Motor neuron (in vitro differentiated cells): ENCODE measurements around the gene TCF21. TPM values are rescaled to one million over a fixed set of nuclear protein-coding genes. Genes with fewer than 3 reads are reported as not detected.
"Not testable (repeated sequence)": the region's sequence is repeated elsewhere in the genome, so short reads cannot be mapped to it uniquely, and the experiment has no call there.

Experiments used
- ATAC-seq, 8 experiments: fragments of 200-7000 bp; cut with Tn5 transposase; replicated peaks in 6 of 8; 2 replicates each; pipeline ENCODE4 v1.8.0; 2021; ENCODE audit warnings: mild to moderate bottlenecking in 8 of 8, moderate library complexity in 8 of 8
- H3K27ac ChIP-seq, 2 donors: fragments of 250-450 bp; sonication (Bioruptor Pico); 2 replicates each; pipeline ENCODE4 v1.9.0; 2021; ENCODE audit warnings: antibody characterized with exemption in 2 of 2, mild to moderate bottlenecking in 2 of 2, moderate library complexity in 1 of 2
- H3K4me1 ChIP-seq, 2 donors: fragments of 250-450 bp; sonication (Bioruptor Pico); replicated peaks in 1 of 2; 2 replicates each; pipeline ENCODE4 v1.6.1; 2021; ENCODE audit warnings: antibody characterized with exemption in 2 of 2, mild to moderate bottlenecking in 2 of 2, moderate library complexity in 1 of 2
- H3K4me3 ChIP-seq, 5 donors: fragments of 250-450 bp; sonication (Bioruptor Pico); 2 replicates each; pipeline ENCODE4 v1.9.0; 2021; ENCODE audit warnings: antibody characterized with exemption in 5 of 5, mild to moderate bottlenecking in 5 of 5, moderate library complexity in 4 of 5
- WGBS, 10 experiments: fragments of 450-650 bp; shearing (Covaris generic); methylation state at CpG; one replicate each; pipeline ENCODE4 v1.0.0; 2022; 5-methylcytosine and 5-hydroxymethylcytosine counted together
- in situ Hi-C, 9 experiments: fragments of 400-800 bp; cut with MboI; loops; one replicate each; pipeline ENCODE4 v1.15.0; 2021; ENCODE audit warnings: low sequenced_read_pairs in 9 of 9, low pct_unique_long_range_greater_than_20kb in 2 of 9; ENCODE audit not compliant: unreplicated experiment in 9 of 9
- total RNA-seq, 8 experiments: library from RNA; unstranded; fragments of 300-600 nt; gene quantifications; 2 replicates each; pipeline versions ENCODE4 v1.2.3 to v1.2.4, GENCODE V29; 2022

The TCF21 gene
- total RNA-seq, 8 experiments from 2014 or later = 0.04 to 0.38 (median 0.10) TPM; not detected in 2

GRCh38 chr6:133918208-133918930 is 29.5 kb downstream of the TCF21 start:
- in situ Hi-C loops = loop anchor here in 7 of 9 experiments (5.0 to 25.0 kb wide), 7 partner anchors 169 to 1106 kb away; partner anchors contain the start of gene RPS12 (in 1 of the 7)
- peaks cover 4 to 6% of the 10 kb centered on the region in 2 donors for H3K4me1 ChIP-seq
- no peak overlapping the region for H3K4me3 ChIP-seq
- no peak overlapping the region for H3K27ac ChIP-seq
- WGBS, 10 experiments = 17 to 100% (median 90%) methylated on average over 1 to 2 of the region's 2 CpGs; no CpG with 5 or more reads in 3 of the 10 experiments
- ATAC-seq = no peak

GRCh38 chr6:133919362-133919761 is 30.4 kb downstream of the TCF21 start:
- H3K4me3 ChIP-seq = no peak overlapping the region
- peaks cover 4 to 6% of the 10 kb centered on the region in 2 donors for H3K4me1 ChIP-seq
- no peak for ATAC-seq
- no peak overlapping the region for H3K27ac ChIP-seq
- WGBS, 10 experiments = 63 to 100% (median 86%) methylated on average over 1 to 5 of the region's 5 CpGs
- in situ Hi-C loops = loop anchor here in 7 of 9 experiments (5.0 to 25.0 kb wide), 7 partner anchors 168 to 1107 kb away; partner anchors contain the start of gene RPS12 (in 1 of the 7)

- H3K27ac ChIP-seq = no peak overlapping the region
- in situ Hi-C loops = loop anchor here (10.0 to 25.0 kb wide), 6 partner anchors 166 to 1109 kb away; partner anchors contain the start of gene RPS12 (in 1 of the 9)
- H3K4me1 ChIP-seq = peaks cover 4 to 6% of the 10 kb centered on the region in 2 donors
- no peak overlapping the region for H3K4me3 ChIP-seq
- ATAC-seq = peak; percentile 48 to 80 (median 61)
- 0 to 50% (median 12%) methylated on average over 1 to 6 of the region's 6 CpGs for WGBS, 10 experiments
Measured at GRCh38 chr6:133921249-133921859, 32.4 kb downstream of the TCF21 start.

- ATAC-seq = peak; percentile 93 to 98 (median 96)
- no peak overlapping the region for H3K27ac ChIP-seq
- 5 to 61% (median 32%) methylated on average over 3 to 6 of the region's 6 CpGs for WGBS, 10 experiments
- H3K4me1 ChIP-seq = no peaks in the 10 kb centered on the region
- no peak overlapping the region for H3K4me3 ChIP-seq
- in situ Hi-C loops = loop anchor here (10.0 to 25.0 kb wide), 6 partner anchors 163 to 1112 kb away; partner anchors contain the start of gene RPS12 (in 1 of the 9)
Measured at GRCh38 chr6:133923938-133924593, 35.2 kb downstream of the TCF21 start.

- in situ Hi-C loops = loop anchor here in 1 of 9 experiments (25.0 kb wide), 1 partner anchor 156 kb away; no protein-coding TSS in a partner anchor
- H3K27ac ChIP-seq, H3K4me1 ChIP-seq, H3K4me3 ChIP-seq, ATAC-seq: not testable (repeated sequence)
- 33 to 87% (median 80%) methylated on average over 1 to 6 of the region's 6 CpGs; no CpG with 5 or more reads in 5 of the 10 experiments for WGBS, 10 experiments
Measured at GRCh38 chr6:133931221-133931620, 42.3 kb downstream of the TCF21 start.

- H3K27ac ChIP-seq, H3K4me1 ChIP-seq, H3K4me3 ChIP-seq, ATAC-seq: not testable (repeated sequence)
- WGBS, 10 experiments = 60 to 100% (median 89%) methylated on average over 1 to 3 of the region's 3 CpGs; no CpG with 5 or more reads in 7 of the 10 experiments
- in situ Hi-C loops = loop anchor here in 1 of 9 experiments (25.0 kb wide), 1 partner anchor 151 kb away; no protein-coding TSS in a partner anchor
Measured at GRCh38 chr6:133936352-133936751, 47.4 kb downstream of the TCF21 start.

- Histone ChIP-seq H3K4me3 (no peak overlapping the region), H3K27ac (no peak overlapping the region), H3K4me1 (no peaks in the 10 kb centered on the region)
- in situ Hi-C loops = loop anchor here in 1 of 9 experiments (25.0 kb wide), 1 partner anchor 149 kb away; no protein-coding TSS in a partner anchor
- no peak for ATAC-seq
Measured at GRCh38 chr6:133937909-133938308, 49.0 kb downstream of the TCF21 start.

- WGBS, 10 experiments = 15 to 100% (median 93%) methylated on average over 1 of the region's 1 CpG; no CpG with 5 or more reads in 2 of the 10 experiments
- in situ Hi-C loops = loop anchor here in 1 of 9 experiments (25.0 kb wide), 1 partner anchor 149 kb away; no protein-coding TSS in a partner anchor
- H3K27ac ChIP-seq = no peak overlapping the region
- no peaks in the 10 kb centered on the region for H3K4me1 ChIP-seq
- no peak for ATAC-seq
- H3K4me3 ChIP-seq = no peak overlapping the region
Measured at GRCh38 chr6:133938533-133938932, 49.6 kb downstream of the TCF21 start.

GRCh38 chr6:133939778-133940667 is 51.1 kb downstream of the TCF21 start:
- no peak for ATAC-seq
- WGBS, 10 experiments = 35 to 92% (median 76%) methylated on average over 5 to 8 of the region's 8 CpGs
- H3K4me1 ChIP-seq = no peaks in the 10 kb centered on the region
- H3K4me3 ChIP-seq = no peak overlapping the region
- in situ Hi-C loops = loop anchor here in 1 of 9 experiments (25.0 kb wide), 1 partner anchor 147 kb away; no protein-coding TSS in a partner anchor
- H3K27ac ChIP-seq = no peak overlapping the region
